Neural cell (in vitro differentiated cells): ENCODE measurements around the gene RFTN1. TPM values are rescaled to one million over a fixed set of nuclear protein-coding genes. Genes with fewer than 3 reads are reported as not detected.

ENCODE experiments used
- H2AFZ ChIP-seq: fragments of 200-600, 300-800 bp; sonication (generic), shearing (Covaris generic); 2 replicates; pipeline ENCODE4 v1.6.0; 2014; ENCODE audit warnings: low read depth, mild to moderate bottlenecking, antibody characterized with exemption, low read length, moderate library complexity
- H3F3A ChIP-seq: fragments of 200-600 bp; shearing (Covaris generic); 2 replicates; pipeline ENCODE4 v1.6.1; 2016; ENCODE audit warnings: mild to moderate bottlenecking, moderate library complexity, mixed read lengths, antibody characterized with exemption, low read length; ENCODE audit not compliant: insufficient read depth, poor library complexity, severe bottlenecking
- H3K27ac ChIP-seq: fragments of 200-600, 300-800 bp; sonication (generic), shearing (Covaris generic); 2 replicates; pipeline ENCODE4 v1.5.1; 2014; ENCODE audit warnings: mild to moderate bottlenecking, low read length, moderate library complexity
- H3K27me3 ChIP-seq: fragments of 300-800, 200-600 bp; sonication (generic), shearing (Covaris generic); 2 replicates; pipeline ENCODE4 v1.6.0; 2014; ENCODE audit warnings: mild to moderate bottlenecking, low read depth, low read length, moderate library complexity; ENCODE audit not compliant: insufficient read depth
- H3K36me3 ChIP-seq: fragments of 300-800, 200-600 bp; sonication (generic), shearing (Covaris generic); 2 replicates; pipeline ENCODE4 v1.5.1; 2014; ENCODE audit warnings: mild to moderate bottlenecking, antibody characterized with exemption, low read length, moderate library complexity; ENCODE audit not compliant: insufficient read depth
- H3K4me2 ChIP-seq: fragments of 300-800, 200-600 bp; sonication (generic), shearing (Covaris generic); 2 replicates; pipeline ENCODE4 v1.6.0; 2014; ENCODE audit warnings: mild to moderate bottlenecking, low read length
- H3K4me3 ChIP-seq: fragments of 300-800, 200-600 bp; sonication (generic), shearing (Covaris generic); 2 replicates; pipeline ENCODE4 v1.5.1; 2014; ENCODE audit warnings: mild to moderate bottlenecking, low read length, moderate library complexity
- H3K79me2 ChIP-seq: fragments of 200-600 bp; shearing (Covaris generic); replicated peaks from 2 replicates; pipeline ENCODE4 v1.6.0; 2014; ENCODE audit warnings: mild to moderate bottlenecking, low read length, moderate library complexity; ENCODE audit not compliant: insufficient read depth
- H3K9ac ChIP-seq: fragments of 300-800, 200-600 bp; sonication (generic), shearing (Covaris generic); 2 replicates; pipeline ENCODE4 v1.6.1; 2016; ENCODE audit warnings: mild to moderate bottlenecking, low read length, mixed read lengths
- H3K9me2 ChIP-seq: fragments of 200-600 bp; shearing (Covaris generic); 2 replicates; pipeline ENCODE4 v1.6.1; 2016; ENCODE audit warnings: mild to moderate bottlenecking, low read length, mixed read lengths; ENCODE audit not compliant: insufficient read depth
- H3K9me3 ChIP-seq: fragments of 200-600, 300-800 bp; sonication (generic), shearing (Covaris generic); 2 replicates; pipeline ENCODE4 v1.6.1; 2016; ENCODE audit warnings: mild to moderate bottlenecking, mixed run types, low read length, moderate library complexity, mixed read lengths
- H4K20me1 ChIP-seq: fragments of 200-600 bp; shearing (Covaris generic); 2 replicates; pipeline ENCODE4 v1.6.1; 2016; ENCODE audit warnings: mild to moderate bottlenecking, mixed run types; ENCODE audit not compliant: insufficient read depth
- EP300 ChIP-seq: fragments of 450-650 bp; conservative IDR thresholded peaks from 2 replicates; pipeline ENCODE4 v1.6.1; 2014; ENCODE audit warnings: antibody characterized with exemption, mild to moderate bottlenecking, moderate library complexity; ENCODE audit not compliant: poor library complexity, severe bottlenecking
- EZH2 ChIP-seq: fragments of 200-600, 300-800 bp; shearing (Covaris generic), sonication (generic); IDR thresholded peaks from 2 replicates; pipeline ENCODE4 v1.6.1; 2014; ENCODE audit warnings: antibody characterized with exemption, low read length, borderline replicate concordance, mild to moderate bottlenecking; ENCODE audit not compliant: insufficient read depth, poor library complexity, severe bottlenecking
- MXI1 ChIP-seq: fragments of 450-650 bp; conservative IDR thresholded peaks from 2 replicates; pipeline ENCODE4 v1.6.1; 2014; ENCODE audit warnings: antibody characterized with exemption, mild to moderate bottlenecking; ENCODE audit not compliant: poor library complexity, severe bottlenecking
- POLR2AphosphoS5 ChIP-seq: IDR thresholded peaks from 2 replicates; pipeline ENCODE4 v1.6.1; 2012
- RAD21 ChIP-seq: fragments of 450-650 bp; conservative IDR thresholded peaks from 2 replicates; pipeline ENCODE4 v1.6.1; 2014; ENCODE audit warnings: antibody characterized with exemption, mild to moderate bottlenecking, moderate library complexity
- SMC3 ChIP-seq: fragments of 450-650 bp; conservative IDR thresholded peaks from 2 replicates; pipeline ENCODE4 v1.6.1; 2014; ENCODE audit warnings: antibody characterized with exemption, mild to moderate bottlenecking, moderate library complexity; ENCODE audit not compliant: poor library complexity
- TAF1 ChIP-seq: IDR thresholded peaks from 2 replicates; pipeline ENCODE4 v1.6.1; 2012; ENCODE audit warnings: low read depth
- polyA plus RNA-seq: library from polyadenylated mRNA; depleted of rRNA; stranded (reverse); fragments of >200 nt; gene quantifications from 2 replicates; pipeline ENCODE4 v1.2.3, GENCODE V29; 2014
- TF ChIP-seq, protein P1 (sequence below): IDR thresholded peaks from 2 replicates; pipeline ENCODE4 v1.6.1; 2012; ENCODE audit warnings: borderline replicate concordance
- TF ChIP-seq, protein P2 (sequence below): fragments of 450-650 bp; IDR thresholded peaks from 2 replicates; pipeline ENCODE4 v1.5.1; 2014; ENCODE audit warnings: antibody characterized with exemption, mild to moderate bottlenecking, moderate library complexity; ENCODE audit not compliant: poor library complexity, severe bottlenecking

The RFTN1 gene
- polyA plus RNA-seq, 1 donor from 2014 or later, result 36.8 TPM

DNA sequence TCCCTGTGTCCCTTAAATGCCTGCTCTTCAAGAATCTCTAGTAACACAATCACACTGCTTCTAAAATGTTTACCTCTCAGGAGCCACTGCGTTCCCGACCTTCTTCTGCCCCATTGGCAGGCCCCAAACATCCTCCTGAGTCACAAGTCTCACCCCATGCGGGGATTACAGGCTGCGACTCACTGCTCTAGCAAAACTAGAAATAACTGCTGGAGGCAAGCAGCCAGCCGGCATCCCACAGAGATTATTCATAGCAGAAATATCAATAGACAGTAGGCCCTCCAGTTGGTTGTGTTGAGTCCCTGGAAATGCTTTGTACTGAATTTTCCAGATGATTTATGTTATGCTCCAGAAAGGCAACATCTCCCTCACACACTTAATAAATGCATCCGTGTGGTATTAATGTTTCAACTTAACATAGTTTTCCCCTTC lies 64.8 kb downstream of the RFTN1 start:
- no peak overlapping the region for H3K9ac ChIP-seq
- H3K4me2 ChIP-seq, result no peak overlapping the region
- H3K27ac ChIP-seq, result no peak overlapping the region
- no peaks in the 10 kb centered on the region for H3K79me2 ChIP-seq
- H3K36me3 ChIP-seq, result no peaks in the 10 kb centered on the region
- H3K4me3 ChIP-seq, result no peak overlapping the region
- H3K9me3 ChIP-seq, result no peaks in the 10 kb centered on the region
- TF ChIP-seq, protein P1, sequence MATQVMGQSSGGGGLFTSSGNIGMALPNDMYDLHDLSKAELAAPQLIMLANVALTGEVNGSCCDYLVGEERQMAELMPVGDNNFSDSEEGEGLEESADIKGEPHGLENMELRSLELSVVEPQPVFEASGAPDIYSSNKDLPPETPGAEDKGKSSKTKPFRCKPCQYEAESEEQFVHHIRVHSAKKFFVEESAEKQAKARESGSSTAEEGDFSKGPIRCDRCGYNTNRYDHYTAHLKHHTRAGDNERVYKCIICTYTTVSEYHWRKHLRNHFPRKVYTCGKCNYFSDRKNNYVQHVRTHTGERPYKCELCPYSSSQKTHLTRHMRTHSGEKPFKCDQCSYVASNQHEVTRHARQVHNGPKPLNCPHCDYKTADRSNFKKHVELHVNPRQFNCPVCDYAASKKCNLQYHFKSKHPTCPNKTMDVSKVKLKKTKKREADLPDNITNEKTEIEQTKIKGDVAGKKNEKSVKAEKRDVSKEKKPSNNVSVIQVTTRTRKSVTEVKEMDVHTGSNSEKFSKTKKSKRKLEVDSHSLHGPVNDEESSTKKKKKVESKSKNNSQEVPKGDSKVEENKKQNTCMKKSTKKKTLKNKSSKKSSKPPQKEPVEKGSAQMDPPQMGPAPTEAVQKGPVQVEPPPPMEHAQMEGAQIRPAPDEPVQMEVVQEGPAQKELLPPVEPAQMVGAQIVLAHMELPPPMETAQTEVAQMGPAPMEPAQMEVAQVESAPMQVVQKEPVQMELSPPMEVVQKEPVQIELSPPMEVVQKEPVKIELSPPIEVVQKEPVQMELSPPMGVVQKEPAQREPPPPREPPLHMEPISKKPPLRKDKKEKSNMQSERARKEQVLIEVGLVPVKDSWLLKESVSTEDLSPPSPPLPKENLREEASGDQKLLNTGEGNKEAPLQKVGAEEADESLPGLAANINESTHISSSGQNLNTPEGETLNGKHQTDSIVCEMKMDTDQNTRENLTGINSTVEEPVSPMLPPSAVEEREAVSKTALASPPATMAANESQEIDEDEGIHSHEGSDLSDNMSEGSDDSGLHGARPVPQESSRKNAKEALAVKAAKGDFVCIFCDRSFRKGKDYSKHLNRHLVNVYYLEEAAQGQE, result no peak
- no peak for TF ChIP-seq RAD21
- no peak for TF ChIP-seq EZH2
- TF ChIP-seq POLR2AphosphoS5, result no peak
- TF ChIP-seq SMC3, result no peak
- TF ChIP-seq, protein P2, sequence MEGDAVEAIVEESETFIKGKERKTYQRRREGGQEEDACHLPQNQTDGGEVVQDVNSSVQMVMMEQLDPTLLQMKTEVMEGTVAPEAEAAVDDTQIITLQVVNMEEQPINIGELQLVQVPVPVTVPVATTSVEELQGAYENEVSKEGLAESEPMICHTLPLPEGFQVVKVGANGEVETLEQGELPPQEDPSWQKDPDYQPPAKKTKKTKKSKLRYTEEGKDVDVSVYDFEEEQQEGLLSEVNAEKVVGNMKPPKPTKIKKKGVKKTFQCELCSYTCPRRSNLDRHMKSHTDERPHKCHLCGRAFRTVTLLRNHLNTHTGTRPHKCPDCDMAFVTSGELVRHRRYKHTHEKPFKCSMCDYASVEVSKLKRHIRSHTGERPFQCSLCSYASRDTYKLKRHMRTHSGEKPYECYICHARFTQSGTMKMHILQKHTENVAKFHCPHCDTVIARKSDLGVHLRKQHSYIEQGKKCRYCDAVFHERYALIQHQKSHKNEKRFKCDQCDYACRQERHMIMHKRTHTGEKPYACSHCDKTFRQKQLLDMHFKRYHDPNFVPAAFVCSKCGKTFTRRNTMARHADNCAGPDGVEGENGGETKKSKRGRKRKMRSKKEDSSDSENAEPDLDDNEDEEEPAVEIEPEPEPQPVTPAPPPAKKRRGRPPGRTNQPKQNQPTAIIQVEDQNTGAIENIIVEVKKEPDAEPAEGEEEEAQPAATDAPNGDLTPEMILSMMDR, result no peak
- TF ChIP-seq TAF1, result no peak
- no peak for TF ChIP-seq MXI1
- TF ChIP-seq EP300, result no peak
- H2AFZ ChIP-seq, result no peak overlapping the region
- H3F3A ChIP-seq, result no peaks in the 10 kb centered on the region
- H4K20me1 ChIP-seq, result no peaks in the 10 kb centered on the region
- no peaks in the 10 kb centered on the region for H3K9me2 ChIP-seq
- no peaks in the 10 kb centered on the region for H3K27me3 ChIP-seq

DNA sequence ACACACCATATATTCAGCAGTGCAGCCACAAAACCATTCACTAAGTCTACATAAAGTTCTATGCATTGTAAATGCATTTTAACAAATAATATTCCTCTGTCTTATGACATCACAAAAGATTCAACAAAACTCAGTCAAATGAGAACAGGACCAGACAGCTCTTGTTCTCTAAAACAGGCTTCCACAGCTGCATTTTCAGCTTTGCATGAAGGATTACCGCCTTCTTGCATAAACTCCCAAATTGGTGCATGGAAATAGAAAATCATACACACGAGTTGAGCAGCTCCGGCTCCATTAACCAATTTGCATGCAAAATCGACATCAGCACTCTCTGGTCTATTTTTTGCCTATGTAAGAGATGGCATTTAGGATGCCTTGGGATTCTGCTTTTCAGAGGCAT lies 66.4 kb downstream of the RFTN1 start:
- TF ChIP-seq TAF1, result no peak
- TF ChIP-seq, protein P1, result no peak
- no peak for TF ChIP-seq SMC3
- no peak for TF ChIP-seq MXI1
- no peak for TF ChIP-seq EP300
- no peak for TF ChIP-seq POLR2AphosphoS5
- no peak for TF ChIP-seq RAD21
- no peak for TF ChIP-seq EZH2
- TF ChIP-seq, protein P2, result no peak
- no peak overlapping the region for H2AFZ ChIP-seq
- no peaks in the 10 kb centered on the region for H3K79me2 ChIP-seq
- no peak overlapping the region for H3K27ac ChIP-seq
- no peaks in the 10 kb centered on the region for H4K20me1 ChIP-seq
- no peaks in the 10 kb centered on the region for H3K27me3 ChIP-seq
- no peak overlapping the region for H3K4me3 ChIP-seq
- no peaks in the 10 kb centered on the region for H3F3A ChIP-seq
- no peaks in the 10 kb centered on the region for H3K9me3 ChIP-seq
- H3K9ac ChIP-seq, result no peak overlapping the region
- no peak overlapping the region for H3K4me2 ChIP-seq
- H3K36me3 ChIP-seq, result no peaks in the 10 kb centered on the region
- H3K9me2 ChIP-seq, result no peaks in the 10 kb centered on the region
